CD4-positive, alpha-beta T cell treated with Interleukin-2 at 100 ng/mL for 4 hours (primary cell): ENCODE data around the gene PKD1L1.
"Not testable (repeated sequence)": the region's sequence is repeated elsewhere in the genome, so short reads cannot be mapped to it uniquely, and the experiment has no call there.

Experiments used
- DNase-seq: peaks from one replicate; pipeline ENCODE4 v3.0.0-alpha.2; 2020; ENCODE audit warnings: low spot score

PKD1L1 gene

DNA sequence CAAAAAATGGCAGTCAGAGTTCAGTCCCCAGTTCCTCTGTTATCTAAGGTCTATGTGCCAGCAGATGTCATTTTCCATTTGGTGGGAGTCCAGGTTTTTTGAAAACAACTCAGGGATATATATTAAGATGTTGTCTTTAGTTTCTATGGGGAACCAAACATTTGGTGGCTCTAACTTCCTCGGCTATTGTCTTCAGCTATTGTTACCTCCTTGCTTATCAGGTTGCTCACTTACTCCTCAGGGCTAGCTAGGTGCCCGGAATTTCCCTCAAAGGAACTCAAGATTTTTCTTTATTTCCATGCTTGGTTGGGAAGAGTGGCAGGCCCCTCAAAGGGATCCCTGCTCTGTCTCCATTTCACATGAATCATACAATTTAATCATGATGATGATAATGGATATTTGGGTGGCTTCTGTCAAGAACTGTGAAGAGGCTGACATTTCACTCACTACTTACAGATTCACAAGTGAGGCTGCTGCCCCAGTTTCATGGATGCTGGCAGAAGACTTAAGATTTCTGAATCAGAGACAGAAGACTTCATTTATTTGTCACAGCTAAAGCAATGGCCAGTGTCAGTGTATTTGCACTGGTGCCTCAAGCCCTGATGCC lies 182.8 kb downstream of the PKD1L1 start:
- no peak for DNase-seq

- DNase-seq, result no peak
Observed at GRCh38 chr7:47764746-47765145, 183.5 kb downstream of the PKD1L1 start.

DNA sequence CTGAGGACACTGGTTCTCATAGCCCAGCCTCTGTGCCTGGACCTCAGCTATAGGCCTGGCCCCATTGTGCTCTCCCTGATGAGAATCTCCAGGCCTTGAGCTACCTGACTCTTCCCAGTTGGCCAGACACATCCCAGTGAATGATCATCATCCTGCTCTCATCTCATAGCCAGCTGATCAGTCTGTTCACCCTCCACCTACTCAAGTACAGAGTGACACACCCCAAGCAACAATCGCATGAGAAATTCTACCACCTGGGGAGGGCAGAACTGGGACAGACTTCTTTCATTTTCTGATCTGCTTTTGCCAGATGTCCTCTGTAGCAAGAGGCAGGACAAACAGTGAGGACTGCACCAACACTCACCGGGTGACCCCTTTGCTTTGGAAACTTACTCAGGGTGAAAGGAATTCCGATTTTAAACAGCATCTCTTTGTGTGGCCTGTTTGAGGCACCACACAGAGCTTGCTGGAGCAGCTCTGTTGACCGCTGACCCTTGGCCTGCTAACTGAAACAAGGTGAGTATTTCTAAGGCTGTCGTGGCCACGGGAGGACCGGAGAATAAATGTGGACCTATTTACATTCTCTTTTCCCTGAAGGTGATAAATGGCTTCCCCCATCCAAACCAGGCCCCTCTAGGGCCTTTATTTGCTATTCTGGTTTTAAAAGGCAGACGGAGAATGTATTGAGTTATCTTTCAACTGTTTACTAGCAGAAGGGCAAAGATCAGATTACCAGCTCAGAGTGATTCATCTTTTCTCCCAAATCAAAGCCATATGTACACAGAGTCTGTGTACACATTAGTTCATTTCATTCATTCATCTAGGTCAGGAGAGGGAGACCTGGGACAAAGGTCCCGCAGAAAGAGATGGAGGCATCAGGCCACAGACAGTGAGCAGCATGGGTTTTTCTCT lies 184.9 kb downstream of the PKD1L1 start:
- DNase-seq, result no peak

GRCh38 chr7:47762746-47763062 lies 185.6 kb downstream of the PKD1L1 start:
- no peak for DNase-seq

GRCh38 chr7:47762207-47762606 lies 186.1 kb downstream of the PKD1L1 start:
- no peak for DNase-seq

GRCh38 chr7:47759056-47759706 lies 189.1 kb downstream of the PKD1L1 start:
- no peak for DNase-seq

DNA sequence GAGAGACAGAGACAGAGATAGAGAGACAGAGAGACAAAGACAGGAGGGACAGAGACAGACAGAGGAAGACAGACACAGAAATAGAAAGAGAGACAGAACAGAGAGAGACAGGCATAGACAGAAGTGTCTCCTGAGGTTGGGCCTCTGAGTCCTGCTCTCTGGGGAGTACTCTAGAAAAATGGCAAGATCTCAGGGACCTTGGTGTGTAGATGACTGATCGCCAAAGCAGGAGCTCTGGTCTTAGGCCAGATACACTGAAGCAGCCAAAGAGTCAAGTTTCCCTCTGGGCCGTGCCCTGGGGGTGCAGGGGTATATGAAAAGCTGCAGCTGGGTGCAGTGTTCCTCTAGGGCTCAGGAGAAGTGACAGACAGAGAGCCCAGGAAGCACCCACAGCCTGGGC lies 189.7 kb downstream of the PKD1L1 start:
- no peak for DNase-seq

GRCh38 chr7:47757921-47758411 lies 190.3 kb downstream of the PKD1L1 start:
- DNase-seq, result no peak

GRCh38 chr7:47756636-47757035 lies 191.6 kb downstream of the PKD1L1 start:
- DNase-seq, result no peak

- no peak for DNase-seq
Observed at GRCh38 chr7:47755248-47755647, 193.0 kb downstream of the PKD1L1 start.

DNA sequence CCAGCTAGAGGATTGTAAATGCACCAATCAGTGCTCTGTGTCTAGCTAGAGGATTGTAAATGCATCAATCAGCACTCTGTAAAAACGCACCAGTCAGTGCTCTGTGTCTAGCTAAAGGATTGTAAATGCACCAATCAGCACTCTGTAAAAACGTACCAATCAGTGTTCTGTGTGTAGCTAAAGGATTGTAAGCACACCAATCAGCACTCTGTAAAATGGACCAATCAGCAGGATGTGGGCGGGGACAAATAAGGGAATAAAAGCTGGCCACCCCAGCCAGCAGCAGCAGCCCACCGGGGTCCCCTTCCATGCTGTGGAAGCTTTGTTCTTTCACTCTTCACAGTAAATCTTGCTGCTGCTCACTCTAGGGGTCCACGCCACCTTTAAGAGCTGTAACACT lies 196.5 kb downstream of the PKD1L1 start:
- DNase-seq, result not testable (repeated sequence)

- no peak for DNase-seq
Observed at GRCh38 chr7:47751043-47751442, 197.2 kb downstream of the PKD1L1 start.

DNA sequence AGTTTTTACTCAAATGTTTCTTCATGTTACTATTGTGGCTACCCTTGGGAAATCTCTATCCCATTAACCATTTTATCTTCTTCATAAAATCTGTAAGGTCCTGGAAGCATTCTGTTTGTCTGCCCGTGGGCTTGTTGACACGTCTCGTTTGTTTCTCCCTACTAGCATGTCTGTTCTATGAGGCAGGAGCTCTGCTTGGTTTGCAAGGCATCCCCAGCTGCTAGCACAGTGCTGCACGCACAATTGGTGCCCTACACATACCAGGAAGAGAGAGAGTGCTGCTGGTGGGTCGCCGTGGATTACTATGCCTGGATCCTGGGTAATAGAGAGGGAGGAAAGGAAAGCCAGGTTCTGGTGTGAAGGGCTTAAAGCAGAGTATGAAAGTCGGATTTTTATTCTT lies 200.2 kb downstream of the PKD1L1 start:
- DNase-seq, result no peak

GRCh38 chr7:47747160-47747559 lies 201.1 kb downstream of the PKD1L1 start:
- no peak for DNase-seq

- DNase-seq, result no peak
Observed at GRCh38 chr7:47746468-47746867, 201.8 kb downstream of the PKD1L1 start.

DNA sequence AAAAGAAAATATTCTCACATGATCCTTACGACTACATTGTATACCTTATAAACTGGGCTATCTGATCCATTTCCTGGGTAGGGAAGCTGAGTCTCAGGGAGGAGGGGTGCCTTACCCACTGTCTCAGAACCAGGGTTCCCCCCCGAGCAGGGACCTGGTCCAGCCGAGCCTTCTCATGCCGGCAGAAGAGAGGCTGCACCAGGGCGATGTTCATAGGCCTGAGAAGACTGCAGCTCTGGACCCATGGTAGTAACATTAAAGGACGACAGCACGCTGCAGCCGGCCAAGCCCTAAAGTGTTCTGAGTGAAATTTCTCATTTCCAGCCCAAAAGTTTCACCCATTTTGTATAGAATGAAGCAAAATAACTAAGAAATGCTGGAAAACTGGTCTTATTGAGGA lies 203.4 kb downstream of the PKD1L1 start:
- DNase-seq, result no peak

GRCh38 chr7:47743965-47744591 lies 204.2 kb downstream of the PKD1L1 start:
- no peak for DNase-seq

DNA sequence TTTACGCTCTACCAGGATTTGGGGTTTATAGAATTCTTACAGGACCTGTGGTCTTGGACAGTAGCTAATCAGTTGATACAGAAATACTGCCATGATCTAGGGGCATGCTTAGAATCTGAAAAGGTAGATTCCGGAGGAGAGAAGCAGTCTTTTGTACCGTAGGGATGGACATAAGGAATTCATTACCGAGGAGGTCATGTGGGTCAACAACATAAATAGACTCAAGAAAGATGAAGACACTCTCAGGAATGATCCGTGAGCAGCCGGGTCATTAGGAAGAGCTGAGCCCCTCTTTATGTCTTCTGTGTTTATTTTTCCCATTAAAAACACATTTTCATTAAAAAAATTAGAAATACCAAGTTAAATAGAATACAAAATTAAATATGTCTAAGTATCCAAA lies 206.3 kb downstream of the PKD1L1 start:
- no peak for DNase-seq

DNA sequence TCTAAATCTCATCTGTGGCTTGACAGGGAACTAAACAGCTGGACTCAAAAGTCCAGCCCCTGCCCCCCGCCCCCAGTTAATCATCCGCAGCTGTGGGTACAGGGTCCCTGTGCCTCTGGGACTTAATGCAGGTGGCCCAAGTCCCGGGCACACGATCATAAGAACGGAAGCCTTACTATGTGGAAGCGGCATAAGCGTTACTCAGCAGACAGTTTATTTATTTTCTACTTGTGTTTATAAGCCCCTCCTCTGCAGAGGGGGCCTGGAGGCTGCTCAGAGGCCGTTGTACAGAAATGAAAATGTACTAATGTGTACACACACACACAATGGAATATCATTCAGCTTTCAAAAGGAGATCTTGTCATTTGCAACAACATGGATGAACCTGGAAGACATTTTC lies 208.4 kb downstream of the PKD1L1 start:
- no peak for DNase-seq

DNA sequence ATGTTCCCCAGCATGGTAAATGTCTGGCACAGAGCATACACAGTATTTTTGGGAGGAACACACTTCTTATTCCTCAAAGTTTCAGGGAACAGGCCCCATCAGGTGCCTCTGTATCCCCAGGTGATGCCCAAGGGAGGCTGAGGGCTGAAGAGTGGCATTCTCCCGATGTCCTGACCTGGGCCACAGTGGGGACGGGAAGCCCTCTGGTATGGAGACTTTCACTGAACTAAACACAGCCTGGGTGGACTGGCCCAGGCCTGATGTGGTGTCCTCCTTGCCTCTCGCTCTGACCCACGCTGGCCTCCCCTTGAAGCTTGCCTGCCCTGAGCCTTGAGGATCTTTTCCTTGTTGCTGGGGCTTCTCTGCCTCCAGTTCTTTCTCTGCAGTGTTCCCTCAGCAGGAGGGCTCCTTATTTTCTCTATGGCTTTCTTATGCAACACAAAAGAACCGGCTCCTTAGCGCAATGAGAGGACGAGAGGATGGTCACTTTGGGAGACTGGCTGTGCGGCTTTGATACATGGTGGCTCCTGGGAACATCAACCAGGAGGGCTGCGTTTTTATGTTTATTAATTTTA lies 208.9 kb downstream of the PKD1L1 start:
- DNase-seq, result no peak

DNA sequence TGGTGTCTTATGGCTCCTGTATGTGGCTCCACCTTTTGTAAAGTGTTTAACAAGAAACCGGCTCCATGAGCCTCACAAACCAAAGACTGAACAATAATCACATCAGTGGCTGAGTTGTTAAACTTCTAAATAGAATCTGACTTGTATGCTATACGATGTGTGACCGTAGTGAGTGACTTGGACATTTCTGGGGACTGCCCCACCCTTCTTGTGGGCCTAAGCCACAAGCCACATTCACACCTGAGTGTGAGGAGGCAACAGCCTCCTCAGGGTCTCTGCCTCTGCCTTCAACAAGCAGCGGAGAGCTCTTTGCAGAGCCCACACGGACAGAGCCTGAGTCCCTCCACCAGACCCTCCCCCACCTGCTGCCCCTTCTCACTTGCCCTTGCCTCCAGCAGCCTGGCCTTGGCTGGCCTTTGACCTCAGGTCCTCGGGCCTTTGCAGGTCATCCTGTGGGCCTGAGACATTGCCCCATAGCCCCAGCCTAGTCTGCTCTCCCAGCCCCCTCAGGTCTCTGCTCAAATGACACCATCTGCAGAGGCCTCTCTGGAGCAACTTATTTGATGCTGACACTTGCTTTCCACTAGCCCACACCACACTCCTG lies 209.6 kb downstream of the PKD1L1 start:
- no peak for DNase-seq

DNA sequence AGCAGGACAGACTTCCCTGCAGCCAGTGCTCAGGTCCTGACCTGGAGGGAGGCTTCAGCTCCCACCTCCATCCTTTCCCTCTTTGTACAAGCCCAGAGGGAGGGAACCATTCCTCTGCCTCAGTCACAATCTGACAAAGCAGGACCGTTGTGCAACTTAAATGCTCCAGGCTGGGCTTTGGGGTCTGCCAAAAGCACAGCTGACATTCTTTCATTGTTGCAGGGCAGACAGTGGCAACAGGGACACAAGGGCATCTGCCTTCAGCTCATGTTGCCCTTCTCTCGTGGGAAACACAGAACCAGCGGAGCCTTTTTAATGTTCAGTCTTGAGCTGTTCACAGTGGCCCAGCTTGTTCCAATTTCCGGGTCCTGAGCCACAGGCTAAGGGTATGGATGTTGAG lies 210.7 kb downstream of the PKD1L1 start:
- DNase-seq, result no peak
